GM18505 (cell line): ENCODE results near the gene TEC.
"Not testable (repeated sequence)": the region's sequence is repeated elsewhere in the genome, so short reads cannot be mapped to it uniquely, and the experiment has no call there.

ENCODE experiments used
- ATAC-seq: cut with Tn5 transposase; IDR thresholded peaks from one replicate; pipeline ENCODE4 v1.9.1; 2021; ENCODE audit not compliant: unreplicated experiment
- POLR2A ChIP-seq: IDR thresholded peaks from 4 replicates; pipeline ENCODE4 v1.6.1; 2011; ENCODE audit warnings: borderline replicate concordance; ENCODE audit not compliant: insufficient read depth, insufficient read length; ENCODE audit errors: extremely low read depth

TEC gene

DNA sequence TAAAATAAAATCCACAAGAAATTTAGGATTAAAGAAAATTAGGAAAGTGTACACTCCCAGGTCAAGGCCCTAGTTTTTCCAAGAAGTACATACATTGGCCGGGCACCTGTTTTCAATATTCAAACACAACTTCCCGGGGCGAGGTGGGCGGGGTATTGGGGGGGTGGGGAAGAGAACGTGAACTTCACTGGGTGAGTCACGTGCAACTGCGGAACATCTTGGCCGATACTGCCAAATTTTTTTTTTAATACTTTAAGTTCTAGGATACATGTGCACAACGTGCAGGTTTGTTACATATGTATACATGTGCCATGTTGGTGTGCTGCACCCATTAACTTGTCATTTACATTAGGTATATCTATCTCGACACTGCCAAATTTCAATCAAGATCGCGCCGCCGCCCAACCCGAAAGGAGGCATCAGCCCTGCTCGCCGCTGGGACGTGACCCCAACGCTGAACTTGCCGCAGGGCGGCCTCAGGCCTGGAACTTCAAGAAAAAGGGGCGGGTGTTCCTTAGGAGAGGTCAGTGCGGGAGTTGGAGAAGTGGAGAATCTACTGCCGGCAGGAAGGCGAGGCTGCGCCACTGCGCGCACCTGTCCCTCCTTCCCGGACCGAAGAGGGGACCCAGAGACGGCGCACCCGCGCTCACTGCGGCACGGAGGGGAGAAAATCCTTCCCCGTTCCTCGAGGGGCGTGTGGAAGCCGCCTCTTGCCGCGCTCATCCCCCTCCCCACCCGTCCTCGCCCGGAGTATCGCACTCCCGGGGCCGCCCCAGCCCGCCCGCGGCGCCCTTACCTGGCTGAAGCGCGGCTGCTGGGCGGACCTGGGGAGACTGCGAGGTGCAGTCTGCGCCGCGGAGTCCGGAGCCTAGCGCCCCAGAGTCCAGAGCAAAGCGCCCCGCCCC lies at the start of gene TEC:
TEC (minus strand) TSS at position 883 of the 905 bp plus-strand sequence. CDS start 41,224 bp downstream, outside the sequence.
- ATAC-seq = peak; percentile 22
- peak; percentile 92 for TF ChIP-seq POLR2A

DNA sequence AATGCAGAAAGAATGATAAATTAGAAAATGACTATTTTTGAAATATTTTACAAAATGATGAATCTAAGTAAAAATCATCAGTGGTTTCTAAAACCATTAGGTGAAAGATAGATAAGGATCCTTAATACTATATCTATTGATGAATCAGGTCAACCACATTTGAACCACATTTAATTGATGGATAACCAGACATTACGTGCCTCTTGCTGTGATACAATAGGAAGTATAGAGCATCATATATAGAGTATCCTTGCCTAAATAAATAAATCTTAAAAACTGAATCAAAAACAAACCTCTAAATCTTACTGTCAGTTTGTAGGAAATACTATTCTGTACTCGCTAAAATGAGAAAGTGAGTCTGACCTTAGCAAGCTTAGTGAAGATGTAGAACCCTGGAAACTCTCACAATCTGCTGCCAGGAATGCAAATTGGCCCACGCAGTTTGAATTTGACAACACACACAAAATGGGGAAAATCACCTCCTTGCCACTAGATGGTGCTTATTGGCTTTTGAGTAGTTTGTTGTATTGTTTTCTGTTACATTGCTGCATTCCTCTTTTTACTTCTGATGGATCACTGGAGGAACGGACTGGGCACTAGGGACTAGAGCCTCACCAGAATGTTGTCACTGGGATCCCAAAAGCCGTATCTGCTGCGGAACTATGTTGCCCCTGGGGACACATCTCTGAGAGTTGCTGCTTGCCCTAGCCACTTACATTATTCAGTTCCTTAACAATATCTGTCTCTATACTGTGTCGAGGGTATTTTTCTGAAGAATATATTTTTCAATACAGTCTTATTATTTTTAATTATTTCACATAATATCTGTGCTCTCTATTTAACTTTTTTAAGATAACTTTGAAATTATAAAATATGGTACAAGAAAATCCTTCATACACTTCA lies 46.3 kb upstream of the TEC start:
- TF ChIP-seq POLR2A = no peak
- ATAC-seq = peak; percentile 73

GRCh38 chr4:48314746-48315145 lies 45.1 kb upstream of the TEC start:
- not testable (repeated sequence) for ATAC-seq

DNA sequence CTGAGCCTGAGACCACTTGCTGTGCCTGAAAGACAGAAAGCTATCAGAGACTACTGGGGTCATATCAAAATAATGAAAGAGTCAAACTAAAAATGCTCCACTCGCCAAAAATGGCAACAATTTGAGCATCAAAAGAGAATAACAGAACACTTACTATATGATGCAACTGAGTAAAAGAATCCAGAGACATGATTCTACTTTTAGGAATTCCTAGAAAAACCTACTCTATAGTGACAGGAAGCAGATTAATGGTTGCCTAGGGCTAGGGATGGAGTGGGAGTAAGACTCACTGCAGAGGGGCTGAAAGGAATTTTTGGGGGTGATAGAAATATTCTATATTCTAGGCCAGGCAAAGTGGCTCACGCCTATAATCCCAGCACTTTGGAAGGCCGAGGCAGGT lies 42.3 kb upstream of the TEC start:
- no peak for TF ChIP-seq POLR2A
- ATAC-seq = no peak

- no peak for TF ChIP-seq POLR2A
- no peak for ATAC-seq
Observed at GRCh38 chr4:48308901-48309300, 39.3 kb upstream of the TEC start.

- ATAC-seq = no peak
- no peak for TF ChIP-seq POLR2A
Observed at GRCh38 chr4:48307528-48307927, 37.9 kb upstream of the TEC start.

DNA sequence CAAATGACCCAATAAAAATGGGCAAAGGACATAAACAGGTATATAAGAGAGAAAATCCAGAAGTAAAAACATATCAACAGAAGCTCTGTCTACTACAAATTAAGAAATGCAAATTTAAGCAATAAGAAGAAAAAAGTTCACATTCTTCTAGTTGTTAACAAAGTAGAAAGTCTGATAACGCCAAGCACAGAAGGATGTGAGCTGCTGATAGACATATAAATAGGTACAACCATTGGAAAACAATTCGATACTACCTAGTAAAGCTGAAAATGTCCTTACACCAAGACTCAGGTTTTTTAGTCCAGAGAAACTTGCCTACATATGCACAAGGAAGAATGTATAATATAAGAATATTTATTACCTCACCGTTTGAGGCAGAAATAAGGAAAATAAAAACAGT lies 35.9 kb upstream of the TEC start:
- no peak for ATAC-seq
- TF ChIP-seq POLR2A = no peak

- TF ChIP-seq POLR2A = no peak
- ATAC-seq = no peak
Observed at GRCh38 chr4:48300004-48300403, 30.4 kb upstream of the TEC start.

GRCh38 chr4:48299560-48299959 lies 29.9 kb upstream of the TEC start:
- no peak for TF ChIP-seq POLR2A
- no peak for ATAC-seq

DNA sequence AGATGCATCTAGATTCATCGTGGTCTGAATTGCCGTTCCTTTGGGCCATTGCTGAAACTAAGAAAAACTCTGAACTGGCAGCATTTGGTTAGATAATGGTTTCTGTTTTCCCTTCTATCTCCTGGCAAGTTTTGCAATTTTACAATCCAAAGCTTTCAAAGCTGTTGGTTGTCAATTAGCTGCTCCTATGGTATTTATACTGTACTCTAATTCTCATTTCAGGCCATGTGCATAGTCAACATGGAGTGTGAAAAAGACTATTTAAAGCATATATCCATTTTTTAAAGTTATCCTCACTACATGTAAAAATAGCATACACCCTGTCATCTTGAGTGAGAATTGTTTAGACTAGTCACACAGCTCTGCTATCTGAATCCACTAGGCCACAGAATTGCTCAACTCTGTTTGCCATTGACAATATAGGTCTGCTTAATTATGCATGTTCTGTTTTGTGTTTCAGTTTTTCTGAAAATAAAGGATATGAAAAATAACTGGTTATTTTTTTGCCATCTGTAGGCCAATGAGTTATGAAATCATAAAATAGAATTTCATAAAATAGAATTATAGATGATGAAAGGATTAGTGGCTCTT lies 27.7 kb upstream of the TEC start:
- no peak for TF ChIP-seq POLR2A
- ATAC-seq = no peak

GRCh38 chr4:48296365-48296764 lies 26.7 kb upstream of the TEC start:
- TF ChIP-seq POLR2A = no peak
- ATAC-seq = peak; percentile 66

GRCh38 chr4:48295116-48295515 lies 25.5 kb upstream of the TEC start:
- TF ChIP-seq POLR2A = no peak
- ATAC-seq = no peak

GRCh38 chr4:48292218-48292790 lies 22.7 kb upstream of the TEC start:
- not testable (repeated sequence) for ATAC-seq

- TF ChIP-seq POLR2A = no peak
- ATAC-seq = no peak
Observed at GRCh38 chr4:48290146-48290772, 20.6 kb upstream of the TEC start.

- not testable (repeated sequence) for ATAC-seq
Observed at GRCh38 chr4:48286060-48286459, 16.4 kb upstream of the TEC start.

DNA sequence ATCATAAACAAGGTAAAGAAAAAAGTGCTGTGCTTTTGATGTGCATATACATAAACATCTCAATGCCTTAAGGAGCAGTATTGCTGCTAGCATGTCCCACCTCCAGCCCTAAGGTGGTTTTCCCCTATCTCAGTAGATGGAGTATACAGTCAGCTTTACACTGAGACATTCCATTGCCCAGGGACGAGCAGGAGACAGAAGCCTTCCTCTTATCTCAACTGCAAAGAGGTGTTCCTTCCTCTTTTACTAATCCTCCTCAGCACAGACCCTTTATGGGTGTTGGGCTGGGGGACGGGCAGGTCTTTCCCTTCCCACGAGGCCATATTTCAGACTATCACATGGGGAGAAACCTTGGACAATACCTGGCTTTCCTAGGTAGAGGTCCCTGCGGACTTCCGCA lies 16.0 kb upstream of the TEC start:
- not testable (repeated sequence) for ATAC-seq
